Fibroblast of skin of abdomen (primary cell): ENCODE data around the gene LAMC3.
"Not testable (repeated sequence)": the region's sequence is repeated elsewhere in the genome, so short reads cannot be mapped to it uniquely, and the experiment has no call there.

ENCODE experiments used
- DNase-seq: peaks from one replicate; pipeline ENCODE4 v3.0.0-alpha.2; 2013

Gene LAMC3

DNA sequence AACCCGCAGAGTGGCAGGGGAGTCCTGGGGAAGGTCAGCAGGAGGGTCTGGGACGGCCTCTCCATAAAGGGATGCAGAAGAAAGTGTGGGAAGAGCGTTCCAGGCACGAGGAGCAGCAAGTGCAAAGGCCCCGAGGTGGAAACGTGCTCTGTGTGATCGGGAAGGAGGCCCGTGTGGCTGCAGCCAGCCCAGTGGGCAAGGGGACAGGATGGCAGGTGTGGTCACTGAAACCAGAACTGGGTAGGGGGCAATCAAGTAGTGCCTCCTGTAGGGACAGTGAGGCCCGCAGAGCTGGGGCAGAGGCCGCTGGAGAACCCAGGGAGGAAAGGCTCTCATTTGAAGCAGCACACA lies 16.3 kb upstream of the LAMC3 start:
- no peak for DNase-seq

DNA sequence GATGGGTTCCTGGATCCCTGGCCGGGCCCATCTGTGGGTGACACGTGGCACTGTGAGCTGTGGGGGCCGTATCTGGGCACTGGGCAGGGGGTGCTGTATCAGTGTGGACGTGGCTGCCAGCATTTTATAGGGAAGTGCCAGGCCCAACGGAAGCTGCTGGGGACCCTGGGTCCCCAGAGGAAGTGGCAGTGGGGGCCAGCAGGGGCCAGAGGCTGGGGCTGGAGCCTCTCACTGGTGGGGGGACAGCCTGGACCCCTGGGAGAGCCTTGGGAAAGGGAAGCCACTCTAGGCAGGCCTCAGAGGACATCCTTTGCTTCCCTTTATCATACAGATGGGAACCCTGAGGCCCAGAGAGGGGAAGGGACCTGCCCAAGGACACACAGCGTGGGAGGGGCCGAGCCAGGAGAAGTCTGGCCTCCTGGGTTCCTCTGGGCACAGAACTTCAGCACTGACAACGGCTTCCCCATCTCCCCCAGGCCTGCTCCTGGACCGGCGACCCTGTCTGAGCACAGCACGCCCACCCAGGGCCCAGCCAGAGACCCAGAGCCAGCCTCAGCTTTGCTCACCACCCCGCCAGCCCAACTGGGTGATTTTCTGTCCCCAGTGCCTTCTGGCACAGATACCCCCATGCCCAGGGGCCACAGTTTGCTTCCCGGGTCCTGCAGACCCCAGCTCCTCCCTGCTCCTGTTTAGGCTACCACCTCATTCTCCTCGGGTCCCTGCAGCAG lies 15.5 kb upstream of the LAMC3 start:
- DNase-seq = no peak

DNA sequence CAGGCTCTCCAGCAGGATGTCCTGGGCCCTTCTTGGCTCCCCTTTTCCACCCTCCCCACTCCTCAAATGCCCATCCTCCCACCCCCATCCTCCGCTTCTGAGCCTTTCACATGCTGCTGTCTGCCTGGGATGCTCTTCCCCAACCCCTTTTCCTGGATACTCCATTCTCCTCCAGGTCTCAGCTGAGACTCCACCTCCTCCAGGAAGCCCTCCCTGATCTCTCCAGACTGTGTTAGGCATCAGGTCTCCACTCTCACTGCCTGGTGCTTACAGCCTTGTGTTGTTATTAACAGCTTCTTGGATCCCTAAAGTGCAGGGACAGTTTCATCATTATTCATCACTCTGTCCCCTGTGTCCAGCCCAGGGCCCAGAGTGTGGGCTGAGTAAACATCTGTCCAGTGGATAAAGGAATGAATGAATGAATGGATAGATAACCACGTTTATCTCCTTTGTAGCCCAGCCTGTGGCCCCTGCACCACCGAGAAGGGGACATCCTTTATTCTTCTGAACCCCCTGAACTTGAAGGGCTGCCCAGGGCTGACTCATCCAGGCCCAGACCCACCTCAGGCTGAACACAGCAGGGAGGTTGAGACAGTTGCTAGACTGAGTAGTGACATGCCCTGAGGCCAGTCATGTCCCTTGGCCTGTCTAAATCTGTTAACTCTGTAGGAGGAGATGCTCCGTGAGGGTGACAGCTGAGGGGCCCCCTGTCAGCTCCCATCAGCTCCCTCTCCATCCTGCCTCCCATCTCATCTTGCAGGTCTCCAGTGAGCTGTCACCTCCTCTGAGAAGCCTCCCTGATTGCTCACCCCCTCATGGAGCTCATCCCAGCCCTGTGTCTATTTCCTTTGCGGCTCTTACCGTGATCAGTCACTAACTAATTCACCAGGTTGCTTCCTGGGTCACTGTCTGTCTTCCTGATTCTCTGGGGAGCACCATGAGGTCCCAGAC lies 14.6 kb upstream of the LAMC3 start:
- DNase-seq = no peak

DNA sequence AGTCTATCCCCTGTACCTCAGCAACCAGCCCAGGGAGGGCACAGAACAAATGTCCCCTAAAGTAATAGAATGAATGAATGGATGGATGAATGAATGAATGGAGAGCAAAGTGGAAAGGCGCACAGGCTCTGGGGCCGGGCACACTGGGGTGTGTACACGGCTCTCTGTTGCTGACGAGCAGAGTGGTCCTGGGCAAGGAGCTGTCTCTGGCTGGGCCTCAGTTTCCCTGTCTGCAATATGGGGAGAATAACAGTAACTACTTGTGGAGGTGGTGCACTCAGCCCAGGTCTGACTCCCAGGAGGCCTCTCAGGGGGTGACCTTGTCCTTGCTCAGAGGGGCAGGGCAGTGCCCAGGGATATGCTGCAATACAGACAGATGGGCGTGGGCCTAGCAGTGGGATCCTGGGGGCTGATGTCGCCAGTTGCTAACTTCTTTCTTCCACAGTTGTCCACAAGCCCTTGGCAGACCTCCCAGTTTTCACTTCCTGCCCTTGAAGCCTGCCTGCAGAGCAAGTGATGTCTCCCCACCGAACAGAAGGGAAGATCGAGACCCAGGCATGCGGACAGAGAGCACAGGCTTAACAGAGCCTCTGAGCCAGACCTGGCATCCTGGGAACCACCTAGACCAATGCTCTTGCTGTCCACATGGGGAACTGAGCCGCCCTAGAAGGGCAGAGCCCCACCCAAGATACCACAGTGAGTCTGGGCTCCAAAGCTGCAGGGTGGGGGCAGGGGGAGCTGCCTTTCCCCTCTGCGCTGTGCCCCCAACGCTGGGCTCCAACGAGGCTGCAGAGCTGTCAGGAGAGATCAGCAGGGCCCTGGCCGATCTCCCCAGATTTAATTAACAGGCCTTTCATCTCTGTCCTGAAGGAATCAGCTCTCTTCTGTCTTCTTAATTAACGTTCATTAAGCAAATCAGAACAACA lies 13.6 kb upstream of the LAMC3 start:
- DNase-seq = peak; percentile 72

DNA sequence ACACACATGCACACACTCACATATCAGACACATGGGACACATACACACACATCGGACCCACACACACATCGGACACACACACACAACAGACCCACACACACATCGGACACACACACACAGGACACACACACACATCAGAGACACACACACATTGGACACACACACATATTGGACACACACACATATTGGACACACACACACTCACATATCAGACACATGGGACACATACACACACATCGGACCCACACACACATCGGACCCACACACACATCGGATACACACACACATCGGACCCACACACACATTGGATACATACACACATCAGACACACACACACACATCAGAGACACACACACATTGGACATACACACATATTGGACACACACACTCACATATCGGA lies 12.8 kb upstream of the LAMC3 start:
- no peak for DNase-seq

DNA sequence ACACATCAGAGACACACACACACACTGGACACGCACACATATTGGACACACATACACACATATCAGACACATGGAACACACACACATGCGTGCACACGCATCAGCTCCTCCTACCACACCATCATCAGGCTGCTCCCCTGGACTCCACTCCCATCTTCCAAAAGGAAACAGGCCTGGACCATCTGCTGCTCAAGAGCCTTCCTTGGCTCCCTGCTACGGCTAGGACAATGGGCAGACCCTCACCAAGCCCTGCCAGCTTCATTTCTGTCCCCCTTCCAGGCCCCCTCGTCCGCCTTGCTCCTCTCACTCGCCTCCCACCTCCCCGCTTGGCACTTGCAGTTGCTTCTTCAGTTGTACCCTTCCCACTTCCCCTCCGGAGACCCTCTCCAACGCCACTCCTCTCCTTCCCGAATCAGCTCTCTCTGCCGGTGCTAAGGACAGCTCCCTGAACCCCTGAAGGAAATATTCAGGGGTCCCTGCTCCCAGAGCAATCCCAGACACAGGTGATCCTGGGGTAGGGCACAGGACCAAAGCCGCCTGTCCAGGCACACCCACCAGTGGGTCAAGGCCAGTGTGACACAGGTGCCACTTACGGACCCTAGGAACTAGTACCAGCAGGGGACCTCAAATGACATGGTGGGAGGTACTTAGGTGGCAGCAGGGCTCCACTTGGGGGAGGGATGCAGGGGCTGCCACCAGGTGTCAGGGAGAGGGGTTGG lies 12.1 kb upstream of the LAMC3 start:
- no peak for DNase-seq

DNA sequence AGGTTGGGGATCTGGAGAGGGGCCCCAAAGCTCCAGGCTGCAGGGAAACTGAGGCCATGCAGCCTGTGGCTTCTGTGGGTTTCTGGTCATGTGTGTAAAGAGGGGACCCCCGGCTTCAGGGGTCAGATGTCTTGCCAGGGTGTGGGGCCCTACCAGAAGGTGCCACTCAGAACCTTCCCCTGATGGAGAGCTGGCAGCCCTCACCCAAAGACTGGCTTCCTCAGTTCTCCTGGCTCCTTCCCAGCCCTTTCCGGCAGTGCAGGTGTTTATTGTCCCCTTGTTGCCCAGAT lies 11.6 kb upstream of the LAMC3 start:
- no peak for DNase-seq

DNA sequence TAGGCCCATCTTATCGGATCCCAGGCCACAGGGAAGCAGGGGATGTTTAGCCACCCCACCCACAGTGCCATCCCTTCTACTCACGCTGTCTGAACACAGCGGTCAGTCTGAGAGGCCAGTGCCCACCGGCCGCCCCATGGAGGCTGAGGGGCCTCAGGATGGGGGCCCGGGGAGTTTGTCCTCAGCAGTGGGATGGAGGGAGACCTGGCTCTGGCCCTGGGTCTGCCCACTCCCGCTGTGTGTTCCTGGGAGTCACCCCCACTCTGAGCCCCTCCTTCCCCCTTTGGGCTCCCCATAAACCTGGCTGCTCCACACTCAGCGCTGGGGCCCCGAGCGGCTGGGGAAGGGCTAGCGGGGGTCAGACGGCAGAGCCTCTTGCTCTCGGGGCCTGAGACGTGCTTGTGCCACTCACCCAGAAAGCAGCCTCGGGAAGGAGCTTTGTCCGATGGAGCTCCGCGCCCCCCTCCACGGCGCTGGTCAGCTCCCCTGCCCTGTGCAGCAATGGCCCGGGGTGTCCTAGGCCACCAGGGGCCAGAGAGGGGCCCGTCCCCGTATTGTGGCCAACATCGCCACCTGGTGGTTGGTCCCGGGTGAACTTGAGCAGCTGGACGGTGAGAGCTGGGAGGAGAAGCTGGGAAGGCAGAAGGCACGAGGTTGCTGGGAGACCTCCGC lies 10.9 kb upstream of the LAMC3 start:
- DNase-seq = peak; percentile 62

DNA sequence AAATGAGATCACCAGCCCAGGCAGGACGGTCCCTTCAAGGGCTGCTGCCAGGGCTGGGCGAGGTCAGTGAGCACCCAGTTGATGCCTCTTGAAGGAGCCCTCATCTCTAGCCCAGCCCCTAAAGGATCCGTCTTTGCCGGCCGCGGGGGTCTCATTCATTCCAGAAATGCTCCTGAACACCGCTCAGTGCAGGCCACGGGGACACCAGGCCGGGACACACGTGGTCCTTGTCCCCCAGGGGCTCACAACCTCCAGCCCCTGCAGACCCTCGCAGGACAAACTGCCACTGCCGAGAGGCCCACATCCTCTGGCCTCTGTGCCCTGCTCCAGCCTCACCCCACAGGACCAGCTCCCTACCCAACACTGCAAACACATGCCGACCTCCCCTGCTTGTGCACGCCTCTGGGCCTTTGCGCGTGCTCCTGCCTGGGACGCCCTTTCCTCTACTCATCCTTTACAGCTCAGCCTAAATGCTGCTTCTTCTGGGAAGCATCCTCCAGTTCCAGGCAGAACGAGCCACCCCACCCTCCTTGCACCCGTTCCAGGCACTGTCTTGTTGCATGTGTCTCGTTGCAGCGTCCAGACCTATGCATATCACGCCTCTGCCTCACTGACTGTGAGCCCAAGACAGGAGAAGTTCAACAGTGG lies 10.3 kb upstream of the LAMC3 start:
- DNase-seq = no peak

DNA sequence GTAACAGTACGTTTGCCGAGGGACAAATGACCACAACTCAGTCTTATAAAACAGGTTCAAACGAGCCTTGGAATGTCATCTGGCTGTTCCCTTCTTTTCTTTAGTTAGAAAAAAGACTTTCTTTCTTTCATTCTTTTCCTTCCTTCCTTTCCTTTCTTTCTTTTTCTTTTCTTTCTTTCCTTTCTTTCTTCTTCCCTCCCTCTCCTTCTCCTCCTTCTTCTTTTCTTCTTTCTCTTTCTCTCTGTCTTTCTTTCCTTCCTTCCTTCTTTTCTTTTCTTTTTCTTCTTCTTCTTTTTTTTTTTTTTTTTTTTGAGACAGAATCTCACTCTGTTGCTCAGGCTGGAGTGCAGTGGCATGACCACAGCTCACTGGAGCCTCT lies 9.7 kb upstream of the LAMC3 start:
- no peak for DNase-seq

DNA sequence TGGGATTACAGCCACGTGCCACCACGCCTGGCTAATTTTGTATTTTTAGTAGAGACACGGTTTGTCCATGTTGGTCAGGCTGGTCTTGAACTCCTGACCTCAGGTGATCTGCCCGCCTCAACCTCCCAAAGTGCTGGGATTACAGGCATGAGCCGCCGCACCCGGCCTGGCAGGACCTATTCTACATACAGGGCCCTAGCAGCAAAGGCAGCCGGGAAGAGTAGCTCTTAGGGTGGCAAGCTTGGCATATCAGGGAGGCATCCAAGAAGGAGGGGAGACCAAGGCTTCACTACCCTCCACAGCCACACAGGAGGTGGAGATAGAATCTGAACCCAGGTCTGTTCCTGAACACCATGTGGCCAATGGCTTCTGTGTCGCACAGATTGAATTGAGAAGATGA lies 8.4 kb upstream of the LAMC3 start:
- not testable (repeated sequence) for DNase-seq

DNA sequence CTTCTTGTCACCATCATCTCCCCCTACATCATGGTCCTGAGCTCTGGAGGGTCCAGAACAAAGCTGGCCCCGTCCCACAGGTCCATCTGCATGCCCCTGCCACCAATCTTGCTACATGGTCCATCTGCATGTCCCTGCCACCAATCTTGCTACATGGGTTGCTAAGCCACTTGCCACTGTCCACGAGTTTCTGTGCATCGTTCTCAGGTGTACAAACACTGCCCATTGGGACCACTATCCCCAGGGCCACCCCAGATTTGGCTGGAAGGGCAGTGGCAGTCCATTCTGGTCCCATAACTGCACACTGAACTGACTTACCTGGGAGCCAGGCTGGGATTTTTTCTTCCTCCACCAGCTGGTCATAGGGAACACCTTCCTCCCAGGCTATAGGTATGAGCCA lies 8.0 kb upstream of the LAMC3 start:
- DNase-seq = no peak

DNA sequence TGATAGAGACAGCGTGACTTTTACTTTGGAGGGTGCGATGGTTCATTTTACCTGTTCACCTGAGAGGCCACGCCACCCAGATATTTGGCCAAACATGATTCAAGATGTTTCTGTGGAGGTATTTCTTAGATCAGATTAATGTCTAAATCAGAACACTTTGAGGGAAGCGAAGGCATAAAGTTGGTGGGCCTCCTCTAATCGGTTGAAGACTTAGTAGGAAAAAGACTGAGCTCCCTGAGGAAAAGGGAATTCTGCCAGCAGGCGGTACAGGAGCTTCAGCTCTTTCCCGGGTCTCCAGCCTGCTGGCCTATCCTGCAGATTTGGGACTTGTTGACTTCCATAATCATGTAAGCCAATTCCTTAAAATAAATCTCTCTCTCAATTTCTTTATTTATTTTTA lies 7.0 kb upstream of the LAMC3 start:
- no peak for DNase-seq

DNA sequence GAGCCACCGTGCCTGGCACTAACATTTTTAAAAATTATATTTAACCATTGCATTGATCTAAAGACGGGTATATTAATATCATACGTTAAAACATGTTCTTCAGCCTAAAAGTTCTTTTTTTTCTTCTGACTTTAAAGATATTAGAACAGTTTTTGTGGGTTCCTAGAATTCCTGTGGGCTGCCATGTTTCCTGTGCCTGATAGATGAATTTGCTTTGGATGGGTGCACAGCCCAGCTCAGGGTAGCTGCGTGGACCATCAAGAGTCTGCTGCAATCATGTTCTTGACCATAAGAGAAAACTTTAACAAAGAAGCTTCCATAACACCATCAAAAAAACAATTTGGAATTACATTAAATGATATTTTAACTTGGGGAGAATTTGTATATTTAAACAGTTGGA lies 2.4 kb upstream of the LAMC3 start:
- no peak for DNase-seq

DNA sequence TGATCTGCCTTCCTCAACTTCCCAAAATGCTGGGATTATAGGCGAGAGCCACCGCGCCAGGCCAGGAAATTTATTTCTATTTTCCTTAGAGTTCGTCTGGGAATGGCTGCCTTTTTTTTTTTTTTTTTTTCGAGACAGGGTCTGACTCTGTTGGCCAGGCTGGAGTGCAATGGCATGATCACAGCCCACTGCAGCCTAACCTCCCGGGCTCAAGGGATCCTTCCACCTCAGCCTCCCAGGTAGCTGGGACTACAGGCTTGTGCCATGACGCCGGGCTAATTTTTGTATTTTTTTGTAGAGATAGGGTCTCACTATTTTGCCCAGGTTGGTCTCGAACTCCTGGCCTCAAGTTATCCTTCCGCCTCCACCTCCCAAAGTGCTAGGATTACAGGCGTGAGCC lies 888 bp upstream of the LAMC3 start:
- no peak for DNase-seq

DNA sequence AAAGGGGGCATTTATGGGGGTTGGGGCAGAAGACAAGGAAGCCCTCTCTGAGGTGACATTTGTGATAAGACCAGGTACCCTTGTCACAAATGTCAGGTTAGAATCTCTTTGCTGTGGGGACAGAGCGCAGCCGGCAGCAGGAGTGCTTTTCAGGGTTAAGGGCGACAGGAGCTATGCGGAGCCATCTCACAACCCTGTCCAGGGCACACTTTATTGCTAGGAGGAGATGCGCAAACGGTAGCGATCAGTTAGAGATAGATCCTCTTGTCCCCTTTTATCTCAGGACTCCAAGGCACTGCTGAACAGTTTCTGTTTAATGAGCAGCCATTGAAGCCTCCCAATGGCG lies 438 bp upstream of the LAMC3 start:
- no peak for DNase-seq

DNA sequence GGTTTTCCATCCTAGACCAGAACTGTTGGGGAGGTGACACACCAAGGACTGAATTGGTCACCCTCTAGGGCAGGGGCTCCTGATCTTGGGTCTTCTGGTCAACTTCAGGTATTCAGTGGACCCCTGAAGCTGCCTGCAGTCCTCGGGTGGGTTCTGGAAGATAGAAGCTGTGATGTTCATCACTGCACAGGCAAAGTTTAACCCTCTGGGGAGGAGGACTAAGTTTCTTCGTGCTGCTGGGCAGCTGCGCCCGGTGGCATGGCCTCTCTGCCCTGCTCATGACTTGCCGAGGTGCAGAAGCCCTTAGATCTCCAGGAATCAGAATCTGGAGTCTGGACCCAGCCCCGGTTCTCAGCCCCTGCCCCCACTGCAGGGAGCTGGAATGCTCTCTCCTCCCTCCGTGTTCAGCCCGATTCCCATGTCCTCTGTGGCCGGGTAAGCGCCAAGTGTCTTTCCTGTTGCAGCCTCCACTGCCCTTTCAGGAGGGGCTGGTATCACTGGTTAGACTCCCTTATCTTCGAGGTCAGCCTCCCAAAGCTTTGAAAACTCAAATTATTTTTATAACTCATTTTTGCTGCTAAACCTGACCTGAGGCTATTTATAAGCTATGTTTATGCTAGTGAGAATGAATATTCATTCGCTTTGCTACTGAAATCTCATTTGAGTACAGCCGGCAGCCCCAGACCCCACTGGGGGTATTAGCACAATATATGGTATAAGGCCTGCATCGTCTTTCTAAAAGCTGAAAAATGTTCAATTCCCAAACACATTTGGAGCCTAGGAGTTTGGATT lies 1.7 kb downstream of the LAMC3 start:
- no peak for DNase-seq

DNA sequence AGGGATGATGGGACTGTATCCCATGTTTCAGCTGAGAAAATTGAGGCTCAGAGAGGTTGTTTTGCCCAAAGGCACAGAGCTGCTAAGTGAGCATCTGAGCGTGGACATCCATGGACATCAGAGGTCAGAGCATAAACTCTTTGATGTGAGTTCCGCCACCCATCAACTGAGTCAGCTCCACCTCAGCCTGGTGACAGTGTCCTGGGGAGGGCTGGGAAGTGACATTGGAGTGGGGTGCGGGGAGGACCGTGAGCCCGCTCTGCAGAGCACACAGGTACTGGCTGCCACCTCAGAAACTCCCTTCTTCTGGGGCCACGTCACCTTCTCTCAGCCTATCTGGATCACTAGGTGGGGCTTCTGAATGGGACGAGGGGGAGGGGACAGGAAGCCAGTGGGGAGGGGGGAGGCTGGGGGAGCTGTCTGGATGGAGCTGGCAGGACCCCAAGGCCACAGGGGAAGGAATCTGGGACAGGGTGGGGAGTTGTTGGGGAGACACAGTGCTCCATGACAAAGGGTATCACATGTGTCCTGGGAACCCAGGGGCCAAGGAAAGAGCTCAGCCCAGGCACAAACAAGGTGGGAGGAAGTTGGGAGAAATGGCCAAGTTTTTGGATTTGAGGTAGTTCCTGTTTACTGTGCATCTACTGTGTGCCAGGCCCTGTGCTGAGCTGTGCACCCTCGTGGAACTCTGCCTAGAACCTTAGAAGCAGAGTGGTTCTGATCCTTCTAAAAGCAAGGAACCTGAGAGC lies 2.5 kb downstream of the LAMC3 start:
- no peak for DNase-seq

DNA sequence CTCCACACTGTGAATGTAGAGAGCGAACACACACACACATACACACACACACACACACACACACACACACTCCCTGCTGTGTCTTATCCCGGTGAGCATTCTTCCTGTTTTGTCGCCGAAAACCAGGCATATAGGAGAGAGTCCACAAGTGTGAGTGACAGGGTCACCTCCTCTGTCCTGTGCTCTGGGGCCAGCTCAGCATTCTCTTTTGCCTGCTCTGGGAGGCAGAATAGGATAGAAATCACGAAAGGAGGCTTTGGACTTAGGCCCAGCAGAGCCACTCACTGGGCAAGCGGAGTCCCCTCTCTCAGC lies 3.0 kb downstream of the LAMC3 start:
- DNase-seq = no peak

DNA sequence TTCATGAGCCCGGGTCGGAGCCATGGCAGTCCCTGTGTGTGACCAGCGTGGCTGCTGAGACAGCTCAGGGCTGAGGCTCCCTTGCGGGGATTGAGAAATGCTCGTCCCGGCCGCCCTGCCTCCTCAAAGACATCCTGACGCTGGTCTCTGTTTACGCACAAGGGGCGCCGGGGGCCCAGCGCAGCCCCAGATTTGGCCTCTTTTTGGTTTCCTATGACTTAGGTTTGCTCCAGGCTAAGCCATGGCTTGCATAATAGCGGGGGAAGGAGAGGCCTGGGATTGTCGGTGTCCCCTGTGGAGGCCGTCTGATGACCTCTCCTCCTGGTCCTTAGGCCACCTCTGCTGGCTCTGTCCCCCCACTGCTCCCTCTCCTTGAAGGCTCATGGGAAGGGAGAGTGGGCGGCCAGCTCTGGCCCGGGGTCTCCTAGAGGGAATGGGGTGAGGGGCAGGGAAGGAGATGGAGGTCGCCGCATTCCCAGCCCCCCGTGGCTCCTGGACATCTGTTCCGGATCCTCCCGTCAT lies 3.5 kb downstream of the LAMC3 start:
- DNase-seq = no peak
